Measurements from ENCODE around the gene NTSR1. TPM values are rescaled to one million over a fixed set of nuclear protein-coding genes. Genes with fewer than 3 reads are reported as not detected.

The NTSR1 gene
- total and polyA plus RNA-seq, 2 of the 13 experiments (the other 11 are each of a cell fraction or from before 2014, with no cell fraction given), result 0.09 to 0.12 TPM

DNA sequence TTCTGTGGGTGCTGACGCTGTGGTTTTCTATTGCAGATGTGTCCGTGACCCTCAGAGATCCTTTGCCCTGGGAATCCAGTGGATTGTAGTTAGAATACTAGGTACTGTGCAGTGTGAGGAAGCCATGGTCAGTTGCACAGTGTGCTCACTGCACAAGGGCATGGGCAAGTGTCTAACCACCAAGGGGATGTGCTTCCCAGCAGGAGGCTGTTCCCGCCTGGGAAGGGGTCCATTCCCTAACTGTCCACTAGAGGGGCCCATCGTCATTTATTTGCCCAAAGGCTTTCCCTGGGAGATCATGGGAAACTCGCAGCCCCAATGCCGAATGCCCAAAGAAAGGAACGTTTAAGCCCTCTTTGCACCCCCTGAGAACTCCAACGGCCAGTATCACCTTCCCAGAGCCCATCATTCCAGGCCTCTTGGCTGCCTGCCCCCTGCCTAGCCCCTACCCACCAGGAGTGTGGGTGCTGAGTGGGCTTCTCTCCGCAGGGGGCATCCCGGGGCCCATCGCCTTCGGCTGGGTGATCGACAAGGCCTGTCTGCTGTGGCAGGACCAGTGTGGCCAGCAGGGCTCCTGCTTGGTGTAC, 40.1 kb upstream of the NTSR1 start (continued):
- TF ChIP-seq, protein P1, sequence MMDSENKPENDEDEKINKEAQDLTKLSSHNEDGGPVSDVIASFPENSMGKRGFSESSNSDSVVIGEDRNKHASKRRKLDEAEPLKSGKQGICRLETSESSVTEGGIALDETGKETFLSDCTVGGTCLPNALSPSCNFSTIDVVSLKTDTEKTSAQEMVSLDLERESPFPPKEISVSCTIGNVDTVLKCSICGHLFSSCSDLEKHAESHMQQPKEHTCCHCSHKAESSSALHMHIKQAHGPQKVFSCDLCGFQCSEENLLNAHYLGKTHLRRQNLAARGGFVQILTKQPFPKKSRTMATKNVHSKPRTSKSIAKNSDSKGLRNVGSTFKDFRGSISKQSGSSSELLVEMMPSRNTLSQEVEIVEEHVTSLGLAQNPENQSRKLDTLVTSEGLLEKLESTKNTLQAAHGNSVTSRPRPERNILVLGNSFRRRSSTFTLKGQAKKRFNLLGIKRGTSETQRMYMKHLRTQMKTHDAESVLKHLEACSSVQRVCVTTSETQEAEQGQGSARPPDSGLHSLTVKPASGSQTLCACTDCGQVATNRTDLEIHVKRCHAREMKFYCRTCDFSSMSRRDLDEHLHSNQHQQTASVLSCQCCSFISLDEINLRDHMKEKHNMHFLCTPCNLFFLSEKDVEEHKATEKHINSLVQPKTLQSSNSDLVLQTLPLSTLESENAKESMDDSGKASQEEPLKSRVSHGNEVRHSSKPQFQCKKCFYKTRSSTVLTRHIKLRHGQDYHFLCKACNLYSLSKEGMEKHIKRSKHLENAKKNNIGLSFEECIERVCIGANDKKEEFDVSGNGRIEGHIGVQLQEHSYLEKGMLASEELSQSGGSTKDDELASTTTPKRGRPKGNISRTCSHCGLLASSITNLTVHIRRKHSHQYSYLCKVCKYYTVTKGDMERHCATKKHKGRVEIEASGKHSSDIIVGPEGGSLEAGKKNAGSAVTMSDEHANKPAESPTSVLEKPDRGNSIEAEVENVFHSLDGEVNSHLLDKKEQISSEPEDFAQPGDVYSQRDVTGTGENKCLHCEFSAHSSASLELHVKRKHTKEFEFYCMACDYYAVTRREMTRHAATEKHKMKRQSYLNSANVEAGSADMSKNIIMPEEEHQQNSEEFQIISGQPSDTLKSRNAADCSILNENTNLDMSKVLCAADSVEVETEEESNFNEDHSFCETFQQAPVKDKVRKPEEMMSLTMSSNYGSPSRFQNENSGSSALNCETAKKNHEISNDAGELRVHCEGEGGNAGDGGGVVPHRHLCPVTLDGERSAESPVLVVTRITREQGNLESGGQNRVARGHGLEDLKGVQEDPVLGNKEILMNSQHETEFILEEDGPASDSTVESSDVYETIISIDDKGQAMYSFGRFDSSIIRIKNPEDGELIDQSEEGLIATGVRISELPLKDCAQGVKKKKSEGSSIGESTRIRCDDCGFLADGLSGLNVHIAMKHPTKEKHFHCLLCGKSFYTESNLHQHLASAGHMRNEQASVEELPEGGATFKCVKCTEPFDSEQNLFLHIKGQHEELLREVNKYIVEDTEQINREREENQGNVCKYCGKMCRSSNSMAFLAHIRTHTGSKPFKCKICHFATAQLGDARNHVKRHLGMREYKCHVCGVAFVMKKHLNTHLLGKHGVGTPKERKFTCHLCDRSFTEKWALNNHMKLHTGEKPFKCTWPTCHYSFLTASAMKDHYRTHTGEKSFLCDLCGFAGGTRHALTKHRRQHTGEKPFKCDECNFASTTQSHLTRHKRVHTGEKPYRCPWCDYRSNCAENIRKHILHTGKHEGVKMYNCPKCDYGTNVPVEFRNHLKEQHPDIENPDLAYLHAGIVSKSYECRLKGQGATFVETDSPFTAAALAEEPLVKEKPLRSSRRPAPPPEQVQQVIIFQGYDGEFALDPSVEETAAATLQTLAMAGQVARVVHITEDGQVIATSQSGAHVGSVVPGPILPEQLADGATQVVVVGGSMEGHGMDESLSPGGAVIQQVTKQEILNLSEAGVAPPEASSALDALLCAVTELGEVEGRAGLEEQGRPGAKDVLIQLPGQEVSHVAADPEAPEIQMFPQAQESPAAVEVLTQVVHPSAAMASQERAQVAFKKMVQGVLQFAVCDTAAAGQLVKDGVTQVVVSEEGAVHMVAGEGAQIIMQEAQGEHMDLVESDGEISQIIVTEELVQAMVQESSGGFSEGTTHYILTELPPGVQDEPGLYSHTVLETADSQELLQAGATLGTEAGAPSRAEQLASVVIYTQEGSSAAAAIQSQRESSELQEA (CRISPR knock-in tag; IDR thresholded peaks at IDR 0.05; ENCODE audit: not compliant biosample characterization), result no peak
- TF ChIP-seq TBX2 (CRISPR knock-in tag; IDR thresholded peaks at IDR 0.05; ENCODE audit: borderline replicate concordance) (0 out of 2 replicates have a peak, but pooled peaks have one; percentile 34), ATF7-NPFF (CRISPR knock-in tag; IDR thresholded peaks at IDR 0.05; ENCODE audit: low read depth) (0 out of 2 replicates have a peak, but pooled peaks have one; percentile 24), ZNF3 (CRISPR knock-in tag; IDR thresholded peaks at IDR 0.05) (0 out of 2 replicates have a peak, but pooled peaks have one; percentile 58), KLF9 (CRISPR knock-in tag; IDR thresholded peaks at IDR 0.05; ENCODE audit: low read depth) (no peak), GABPA (IDR thresholded peaks at IDR 0.05; ENCODE audit: low read depth, low read length) (no peak), GABPA (CRISPR knock-in tag; IDR thresholded peaks at IDR 0.05; ENCODE audit: low read depth) (no peak), GLI4 (CRISPR knock-in tag; IDR thresholded peaks at IDR 0.05; ENCODE audit: borderline replicate concordance) (no peak), HDAC1 (CRISPR knock-in tag; IDR thresholded peaks at IDR 0.05) (no peak), THAP11 (CRISPR knock-in tag; IDR thresholded peaks at IDR 0.05) (no peak), ZBTB42 (CRISPR knock-in tag; IDR thresholded peaks at IDR 0.05) (no peak), SALL1 (CRISPR knock-in tag; IDR thresholded peaks at IDR 0.05) (peak; percentile 71), ZC3H13 (CRISPR knock-in tag; IDR thresholded peaks at IDR 0.05) (no peak), RORA (CRISPR knock-in tag; IDR thresholded peaks at IDR 0.05) (no peak), ZNF335 (CRISPR knock-in tag; IDR thresholded peaks at IDR 0.05) (0 out of 2 replicates have a peak, but pooled peaks have one; percentile 31), ZBTB21 (CRISPR knock-in tag; IDR thresholded peaks at IDR 0.05) (no peak)
- TF ChIP-seq, protein P2, sequence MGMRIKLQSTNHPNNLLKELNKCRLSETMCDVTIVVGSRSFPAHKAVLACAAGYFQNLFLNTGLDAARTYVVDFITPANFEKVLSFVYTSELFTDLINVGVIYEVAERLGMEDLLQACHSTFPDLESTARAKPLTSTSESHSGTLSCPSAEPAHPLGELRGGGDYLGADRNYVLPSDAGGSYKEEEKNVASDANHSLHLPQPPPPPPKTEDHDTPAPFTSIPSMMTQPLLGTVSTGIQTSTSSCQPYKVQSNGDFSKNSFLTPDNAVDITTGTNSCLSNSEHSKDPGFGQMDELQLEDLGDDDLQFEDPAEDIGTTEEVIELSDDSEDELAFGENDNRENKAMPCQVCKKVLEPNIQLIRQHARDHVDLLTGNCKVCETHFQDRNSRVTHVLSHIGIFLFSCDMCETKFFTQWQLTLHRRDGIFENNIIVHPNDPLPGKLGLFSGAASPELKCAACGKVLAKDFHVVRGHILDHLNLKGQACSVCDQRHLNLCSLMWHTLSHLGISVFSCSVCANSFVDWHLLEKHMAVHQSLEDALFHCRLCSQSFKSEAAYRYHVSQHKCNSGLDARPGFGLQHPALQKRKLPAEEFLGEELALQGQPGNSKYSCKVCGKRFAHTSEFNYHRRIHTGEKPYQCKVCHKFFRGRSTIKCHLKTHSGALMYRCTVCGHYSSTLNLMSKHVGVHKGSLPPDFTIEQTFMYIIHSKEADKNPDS (CRISPR knock-in tag; IDR thresholded peaks at IDR 0.05), result peak; percentile 69; the same call in 1 of the 2 replicates
- TF ChIP-seq, protein P3, sequence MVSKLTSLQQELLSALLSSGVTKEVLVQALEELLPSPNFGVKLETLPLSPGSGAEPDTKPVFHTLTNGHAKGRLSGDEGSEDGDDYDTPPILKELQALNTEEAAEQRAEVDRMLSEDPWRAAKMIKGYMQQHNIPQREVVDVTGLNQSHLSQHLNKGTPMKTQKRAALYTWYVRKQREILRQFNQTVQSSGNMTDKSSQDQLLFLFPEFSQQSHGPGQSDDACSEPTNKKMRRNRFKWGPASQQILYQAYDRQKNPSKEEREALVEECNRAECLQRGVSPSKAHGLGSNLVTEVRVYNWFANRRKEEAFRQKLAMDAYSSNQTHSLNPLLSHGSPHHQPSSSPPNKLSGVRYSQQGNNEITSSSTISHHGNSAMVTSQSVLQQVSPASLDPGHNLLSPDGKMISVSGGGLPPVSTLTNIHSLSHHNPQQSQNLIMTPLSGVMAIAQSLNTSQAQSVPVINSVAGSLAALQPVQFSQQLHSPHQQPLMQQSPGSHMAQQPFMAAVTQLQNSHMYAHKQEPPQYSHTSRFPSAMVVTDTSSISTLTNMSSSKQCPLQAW (CRISPR knock-in tag; IDR thresholded peaks at IDR 0.05), result 0 out of 2 replicates have a peak, but pooled peaks have one; percentile 33
